DND-41 (cell line): ENCODE measurements around the gene TAS2R42.
A peak's percentile ranks its signal among the peaks of the same experiment; 100 is the strongest.

ENCODE experiments used
- ATAC-seq: fragments of 200-7000 bp; cut with Tn5 transposase; 3 replicates; pipeline ENCODE4 v1.9.1; 2021; ENCODE audit warnings: low read depth; ENCODE audit not compliant: insufficient read depth
- DNase-seq: peaks from one replicate; pipeline ENCODE4 v3.0.0-alpha.2; 2020
- H2AFZ ChIP-seq: 2 replicates; pipeline ENCODE4 v1.6.0; 2012; ENCODE audit warnings: low read depth, low read length
- H3K27ac ChIP-seq: 2 replicates; pipeline ENCODE4 v1.5.1; 2012; ENCODE audit warnings: low read length, inconsistent platforms
- H3K27me3 ChIP-seq: fragments of 200-600 bp; sonication (generic); 2 replicates; pipeline ENCODE4 v1.6.0; 2012; ENCODE audit warnings: low read length, mild to moderate bottlenecking, inconsistent platforms; ENCODE audit not compliant: insufficient read depth, poor library complexity
- H3K36me3 ChIP-seq: 2 replicates; pipeline ENCODE4 v1.5.1; 2012; ENCODE audit warnings: low read length, inconsistent platforms; ENCODE audit not compliant: insufficient read depth
- H3K4me1 ChIP-seq: 2 replicates; pipeline ENCODE4 v1.5.1; 2012; ENCODE audit warnings: mild to moderate bottlenecking, low read length; ENCODE audit not compliant: insufficient read depth
- H3K4me2 ChIP-seq: 2 replicates; pipeline ENCODE4 v1.6.0; 2012; ENCODE audit warnings: mild to moderate bottlenecking, moderate library complexity, low read length, inconsistent platforms; ENCODE audit not compliant: insufficient read depth
- H3K4me3 ChIP-seq, 2 experiments: fragments of 200-600 bp in 1 of 2; shearing (Covaris generic) in 1 of 2; 2 replicates each; pipeline ENCODE4 v1.5.1; 2012 to 2016; ENCODE audit warnings: inconsistent platforms in 2 of 2, low read length in 2 of 2, mild to moderate bottlenecking in 2 of 2, low read depth in 1 of 2, moderate library complexity in 1 of 2
- H3K79me2 ChIP-seq: 2 replicates; pipeline ENCODE4 v1.6.0; 2012; ENCODE audit warnings: low read length, inconsistent platforms; ENCODE audit not compliant: insufficient read depth
- H3K9ac ChIP-seq: 2 replicates; pipeline ENCODE4 v1.6.0; 2012; ENCODE audit warnings: low read depth, mild to moderate bottlenecking, inconsistent platforms, low read length, moderate library complexity
- H3K9me3 ChIP-seq: 2 replicates; pipeline ENCODE4 v1.5.1; 2012; ENCODE audit warnings: low read length, moderate library complexity, mild to moderate bottlenecking, inconsistent platforms; ENCODE audit not compliant: insufficient read depth, severe bottlenecking
- H4K20me1 ChIP-seq: 2 replicates; pipeline ENCODE4 v1.6.0; 2012; ENCODE audit warnings: low read length; ENCODE audit not compliant: insufficient read depth
- EZH2 ChIP-seq: IDR thresholded peaks from 3 replicates; pipeline ENCODE4 v1.6.1; 2012; ENCODE audit warnings: borderline replicate concordance, low read depth, mild to moderate bottlenecking, moderate library complexity, low read length, inconsistent platforms; ENCODE audit not compliant: severe bottlenecking
- TF ChIP-seq, protein P1 (sequence below): IDR thresholded peaks from 2 replicates; pipeline ENCODE4 v1.5.1; 2012; ENCODE audit warnings: borderline replicate concordance, low read length, moderate library complexity, mild to moderate bottlenecking; ENCODE audit not compliant: poor library complexity, severe bottlenecking; ENCODE audit errors: extremely low read depth

TAS2R42 gene, protein sequence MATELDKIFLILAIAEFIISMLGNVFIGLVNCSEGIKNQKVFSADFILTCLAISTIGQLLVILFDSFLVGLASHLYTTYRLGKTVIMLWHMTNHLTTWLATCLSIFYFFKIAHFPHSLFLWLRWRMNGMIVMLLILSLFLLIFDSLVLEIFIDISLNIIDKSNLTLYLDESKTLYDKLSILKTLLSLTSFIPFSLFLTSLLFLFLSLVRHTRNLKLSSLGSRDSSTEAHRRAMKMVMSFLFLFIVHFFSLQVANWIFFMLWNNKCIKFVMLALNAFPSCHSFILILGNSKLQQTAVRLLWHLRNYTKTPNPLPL

DNA sequence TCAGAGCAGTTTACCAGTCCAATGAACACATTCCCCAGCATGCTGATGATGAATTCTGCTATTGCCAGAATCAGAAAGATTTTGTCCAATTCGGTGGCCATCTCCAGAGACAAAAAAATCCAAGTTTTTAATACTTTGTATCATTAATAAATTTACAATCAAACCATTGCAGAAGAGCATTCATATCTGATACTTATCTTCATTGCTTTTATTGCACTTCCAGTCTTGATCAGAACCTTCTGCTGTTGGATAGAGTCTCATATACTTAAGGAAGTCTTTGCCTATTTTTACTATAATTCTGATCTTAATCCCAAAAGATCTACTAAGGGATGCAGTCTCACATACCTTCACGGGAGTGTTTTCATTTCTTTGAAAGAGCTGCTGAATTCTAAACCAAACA, at the start of gene TAS2R42:
TSS of gene TAS2R42 (minus strand) at position 101 of the 400 bp plus-strand sequence. CDS start at position 101, 0 bp downstream.
- Histone ChIP-seq H3K4me1 (no peaks in the 10 kb centered on the region), H3K4me2 (no peak within 1 kb of the TSS), H3K4me3 (no peak within 1 kb of the TSS), H3K27me3 (no peaks in the 10 kb centered on the region), H2AFZ (no peak within 1 kb of the TSS), H3K9ac (no peak within 1 kb of the TSS), H4K20me1 (no peaks in the 10 kb centered on the region), H3K27ac (no peak within 1 kb of the TSS), H3K79me2 (no peaks in the 10 kb centered on the region), H3K9me3 (no peaks in the 10 kb centered on the region), H3K36me3 (no peaks in the 10 kb centered on the region)
- ATAC-seq: no peak
- TF ChIP-seq, protein P1, sequence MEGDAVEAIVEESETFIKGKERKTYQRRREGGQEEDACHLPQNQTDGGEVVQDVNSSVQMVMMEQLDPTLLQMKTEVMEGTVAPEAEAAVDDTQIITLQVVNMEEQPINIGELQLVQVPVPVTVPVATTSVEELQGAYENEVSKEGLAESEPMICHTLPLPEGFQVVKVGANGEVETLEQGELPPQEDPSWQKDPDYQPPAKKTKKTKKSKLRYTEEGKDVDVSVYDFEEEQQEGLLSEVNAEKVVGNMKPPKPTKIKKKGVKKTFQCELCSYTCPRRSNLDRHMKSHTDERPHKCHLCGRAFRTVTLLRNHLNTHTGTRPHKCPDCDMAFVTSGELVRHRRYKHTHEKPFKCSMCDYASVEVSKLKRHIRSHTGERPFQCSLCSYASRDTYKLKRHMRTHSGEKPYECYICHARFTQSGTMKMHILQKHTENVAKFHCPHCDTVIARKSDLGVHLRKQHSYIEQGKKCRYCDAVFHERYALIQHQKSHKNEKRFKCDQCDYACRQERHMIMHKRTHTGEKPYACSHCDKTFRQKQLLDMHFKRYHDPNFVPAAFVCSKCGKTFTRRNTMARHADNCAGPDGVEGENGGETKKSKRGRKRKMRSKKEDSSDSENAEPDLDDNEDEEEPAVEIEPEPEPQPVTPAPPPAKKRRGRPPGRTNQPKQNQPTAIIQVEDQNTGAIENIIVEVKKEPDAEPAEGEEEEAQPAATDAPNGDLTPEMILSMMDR: no peak
- TF ChIP-seq EZH2: no peak
- no peak for DNase-seq

DNA sequence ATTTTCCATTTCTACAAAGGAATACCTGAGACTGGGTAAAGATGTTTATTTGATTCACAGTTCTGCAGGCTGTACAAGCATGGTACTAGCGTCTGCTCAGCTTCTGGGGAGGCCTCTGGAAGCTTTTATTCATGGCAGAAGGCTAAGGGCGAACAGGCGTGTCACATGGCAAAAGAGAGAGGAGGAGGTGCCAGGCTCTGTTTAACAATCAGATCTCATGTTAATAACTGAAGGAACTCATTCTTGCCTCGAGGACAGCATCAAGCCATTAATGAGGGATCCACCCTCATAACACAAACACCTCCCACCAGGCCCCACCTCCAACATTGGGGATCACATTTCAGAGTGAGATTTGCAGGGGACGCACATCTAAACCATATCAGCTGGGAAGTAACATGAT, 46.8 kb upstream of the TAS2R42 start:
- no peaks in the 10 kb centered on the region for H3K9me3 ChIP-seq

DNA sequence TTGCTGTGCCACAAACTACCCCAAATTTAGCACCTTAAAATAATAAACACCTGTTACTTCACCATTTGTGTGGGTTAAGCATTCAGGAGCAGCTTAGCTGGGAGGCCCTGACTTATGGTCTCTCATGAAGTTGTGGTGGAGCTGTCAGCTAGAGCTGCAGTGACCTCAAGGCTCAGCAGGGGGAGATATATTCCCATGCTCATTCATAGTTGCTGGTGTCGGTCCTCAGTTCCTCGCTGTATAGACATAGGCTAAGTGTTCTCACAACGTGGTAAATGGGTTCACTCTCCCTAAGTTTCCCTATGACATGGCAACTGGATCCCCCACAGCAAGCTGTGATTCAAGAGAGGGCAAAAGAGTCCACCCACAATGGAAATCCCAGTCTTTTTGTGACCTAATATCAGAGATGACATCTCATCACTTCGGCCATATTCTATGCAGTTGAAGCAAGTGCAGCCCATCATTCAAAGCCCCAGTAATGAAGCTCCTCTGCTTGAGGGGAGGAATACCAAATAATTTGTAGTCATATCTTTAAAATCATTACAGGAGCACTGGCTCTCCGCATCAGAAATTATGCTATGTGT, 41.7 kb upstream of the TAS2R42 start:
- no peak overlapping the region for H3K9ac ChIP-seq
- H3K27me3 ChIP-seq: peaks cover 7% of the 10 kb centered on the region
- no peak overlapping the region for H3K4me2 ChIP-seq
- no peak overlapping the region for H3K4me3 ChIP-seq
- TF ChIP-seq, protein P1: peak; percentile 78
- TF ChIP-seq EZH2: no peak
- H3K9me3 ChIP-seq: no peaks in the 10 kb centered on the region
- no peak overlapping the region for H2AFZ ChIP-seq
- H3K4me1 ChIP-seq: no peaks in the 10 kb centered on the region
- DNase-seq: peak; percentile 48
- ATAC-seq: peak; percentile 83
- no peaks in the 10 kb centered on the region for H3K79me2 ChIP-seq
- no peak overlapping the region for H3K27ac ChIP-seq
- H4K20me1 ChIP-seq: no peaks in the 10 kb centered on the region
- no peaks in the 10 kb centered on the region for H3K36me3 ChIP-seq

More for the DNA sequence above, 46.8 kb upstream of the TAS2R42 start:
- no peak overlapping the region for H3K4me2 ChIP-seq
- DNase-seq: no peak
- no peaks in the 10 kb centered on the region for H3K4me1 ChIP-seq
- no peaks in the 10 kb centered on the region for H3K79me2 ChIP-seq
- no peak overlapping the region for H3K9ac ChIP-seq
- no peak overlapping the region for H3K27ac ChIP-seq
- H3K4me3 ChIP-seq: no peak overlapping the region
- peaks cover 4% of the 10 kb centered on the region for H3K27me3 ChIP-seq
- ATAC-seq: no peak
- H4K20me1 ChIP-seq: no peaks in the 10 kb centered on the region
- H3K36me3 ChIP-seq: no peaks in the 10 kb centered on the region
- TF ChIP-seq, protein P1: no peak
- no peak for TF ChIP-seq EZH2
- H2AFZ ChIP-seq: no peak overlapping the region
